HG03520 (cell line): ENCODE data around the gene CITED2.

Experiments used
- ATAC-seq: cut with Tn5 transposase; IDR thresholded peaks from one replicate; pipeline ENCODE4 v1.9.1; 2021; ENCODE audit warnings: mild to moderate bottlenecking, moderate library complexity; ENCODE audit not compliant: unreplicated experiment

Gene CITED2

DNA sequence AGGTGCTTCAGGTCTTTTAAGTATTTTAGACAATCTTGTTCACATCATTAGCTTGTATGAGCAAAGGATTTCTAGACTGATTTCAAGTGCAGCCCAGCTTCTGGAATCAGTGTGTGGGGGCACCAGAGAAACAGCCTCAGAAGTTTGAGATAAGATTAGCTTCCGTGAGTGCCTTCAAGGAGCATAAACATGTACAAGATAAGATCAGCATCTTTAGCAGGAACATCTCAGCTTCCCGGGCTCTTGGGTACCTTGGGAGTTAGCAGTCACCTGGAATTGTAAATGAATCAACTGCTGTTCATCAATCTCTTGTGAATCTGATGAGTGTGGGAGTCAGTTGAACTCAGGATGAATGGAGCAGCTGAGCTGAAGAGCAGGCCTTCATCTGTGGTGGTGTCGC is 12.0 kb upstream of the CITED2 start:
- no peak for ATAC-seq

DNA sequence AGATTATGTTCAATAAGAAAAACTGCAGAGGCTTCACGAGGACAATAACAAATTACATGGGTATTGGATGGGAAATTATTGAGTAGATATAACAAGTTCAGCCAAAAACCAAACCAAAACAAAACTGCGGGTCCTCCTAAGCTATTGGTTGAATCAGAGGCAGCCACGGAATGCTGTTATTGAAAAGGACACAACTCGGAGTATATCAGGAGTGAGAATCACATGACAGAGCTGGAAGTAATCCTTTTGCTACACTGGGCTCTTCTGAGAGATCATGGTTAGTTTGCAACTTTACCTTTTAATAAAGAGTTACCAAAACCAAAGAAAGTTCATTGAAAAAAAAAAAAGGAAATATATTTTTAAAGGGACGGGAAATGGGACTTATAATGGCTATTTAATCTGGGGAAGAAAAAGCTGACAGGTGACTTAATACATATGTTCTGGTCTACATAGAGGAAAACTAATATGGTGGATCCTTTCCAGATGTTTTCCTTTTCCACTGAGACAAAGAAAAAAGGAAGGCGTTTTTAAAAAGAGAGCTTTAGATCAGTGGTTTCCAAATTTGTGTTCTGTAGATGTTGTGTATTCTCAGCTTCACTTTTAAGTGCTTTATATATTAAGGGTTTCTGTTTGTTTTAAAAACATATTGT is 6.9 kb upstream of the CITED2 start:
- no peak for ATAC-seq

DNA sequence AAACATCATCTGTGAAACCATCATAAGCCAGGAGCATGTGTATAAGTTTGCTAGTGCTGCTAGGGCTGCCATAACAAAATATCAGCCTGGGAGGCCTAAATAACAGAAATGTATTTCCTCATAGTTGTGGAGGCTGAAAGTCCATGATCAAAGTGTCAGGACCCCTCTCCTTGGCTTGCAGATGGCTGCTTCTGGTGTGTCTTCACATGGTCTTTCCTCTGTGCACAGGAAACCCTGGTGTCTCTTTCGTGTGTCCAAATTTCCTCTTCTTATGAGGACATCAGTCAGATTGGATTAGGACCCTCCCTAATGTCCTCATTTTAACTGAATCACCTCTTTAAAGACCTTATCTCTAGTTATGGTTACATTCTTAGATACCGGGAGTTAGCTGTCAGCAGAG is 6.2 kb upstream of the CITED2 start:
- ATAC-seq, result no peak

DNA sequence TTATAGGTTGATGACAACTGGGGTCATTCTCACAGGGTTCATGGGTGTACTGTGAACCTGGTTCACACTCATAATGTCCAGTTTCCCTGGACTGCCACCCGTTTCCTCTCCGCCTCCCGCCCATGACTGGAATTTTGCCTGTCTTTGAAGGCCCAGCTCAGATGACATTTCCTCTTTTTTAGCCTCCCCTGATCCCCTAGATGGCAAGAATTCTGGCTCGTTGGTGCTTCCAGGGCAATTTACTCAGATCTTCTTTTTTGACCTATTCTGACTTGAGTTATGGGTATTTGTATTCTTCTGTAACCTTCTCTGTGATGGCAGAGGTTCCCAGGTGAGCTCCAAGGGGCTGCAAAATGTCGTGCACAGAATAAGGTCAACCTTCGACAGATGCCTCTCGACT is 5.7 kb upstream of the CITED2 start:
- ATAC-seq, result no peak

DNA sequence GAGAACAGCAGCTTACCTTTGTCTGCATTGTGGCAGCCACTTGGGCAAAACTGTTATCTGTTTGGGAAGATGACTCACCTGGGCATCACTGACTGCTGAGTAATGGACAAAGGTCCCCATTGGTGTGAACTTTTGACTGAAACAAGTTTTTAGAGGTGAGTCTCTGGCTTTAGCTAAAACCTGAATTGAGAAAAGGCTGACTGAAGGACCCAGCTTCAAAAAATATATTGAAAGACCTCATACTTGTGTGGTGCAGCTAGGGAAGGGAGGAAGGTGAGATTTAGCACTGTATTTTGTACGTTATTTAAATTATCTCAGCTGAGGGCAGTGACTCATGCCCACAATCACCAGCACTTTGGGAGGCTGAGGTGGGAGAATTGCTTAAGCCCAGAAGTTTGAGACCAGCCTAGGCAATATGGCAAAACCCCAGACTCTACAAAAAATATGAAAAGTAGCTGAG is 4.5 kb upstream of the CITED2 start:
- no peak for ATAC-seq

DNA sequence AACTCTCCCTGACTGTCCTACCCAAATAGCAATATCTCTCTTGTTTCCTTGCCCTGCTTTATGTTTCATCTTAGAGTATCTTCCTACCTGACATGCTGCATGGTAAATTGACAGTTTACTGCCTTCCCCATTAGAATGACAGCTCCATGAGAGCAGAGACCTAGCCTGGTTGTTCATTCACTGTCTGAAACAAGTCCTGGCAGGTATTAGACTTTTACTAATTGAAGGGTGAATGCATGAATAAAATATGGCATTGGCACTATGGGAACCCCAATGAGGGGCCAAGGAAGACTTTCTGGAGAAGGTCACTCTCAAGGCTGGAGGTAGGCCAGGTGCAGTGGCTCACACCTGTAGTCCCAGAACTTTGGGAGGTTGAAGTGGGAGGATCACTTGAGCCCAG is 3.8 kb upstream of the CITED2 start:
- no peak for ATAC-seq

DNA sequence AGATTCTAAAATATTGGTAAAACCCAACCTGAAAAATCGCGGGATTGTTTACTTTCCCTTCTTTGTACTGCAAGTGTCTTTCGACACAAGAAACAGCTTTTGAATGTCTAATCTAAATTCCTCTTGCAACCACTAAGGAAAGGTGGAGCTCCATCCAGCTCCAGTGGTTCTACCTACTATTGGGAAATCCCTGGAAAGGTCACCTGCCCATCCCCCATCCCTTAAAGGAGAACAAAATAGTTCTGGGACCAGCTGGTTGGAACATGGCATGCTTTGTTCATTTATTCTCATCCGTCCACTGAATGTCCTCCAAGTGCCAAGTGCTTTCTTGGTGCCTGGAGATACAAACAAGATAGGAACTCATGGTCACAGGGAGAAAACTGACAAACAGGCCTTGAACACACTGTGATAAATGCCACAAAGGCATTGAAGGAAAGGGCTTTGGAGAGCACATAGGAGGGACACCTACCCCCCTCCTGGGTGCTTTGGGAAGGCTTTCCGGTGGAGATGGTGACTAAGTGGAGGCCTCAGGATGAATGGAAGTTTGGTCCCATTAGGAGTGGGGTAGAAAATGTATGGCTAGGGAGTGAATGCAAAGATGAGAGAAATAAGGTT is 2.3 kb upstream of the CITED2 start:
- ATAC-seq, result no peak

DNA sequence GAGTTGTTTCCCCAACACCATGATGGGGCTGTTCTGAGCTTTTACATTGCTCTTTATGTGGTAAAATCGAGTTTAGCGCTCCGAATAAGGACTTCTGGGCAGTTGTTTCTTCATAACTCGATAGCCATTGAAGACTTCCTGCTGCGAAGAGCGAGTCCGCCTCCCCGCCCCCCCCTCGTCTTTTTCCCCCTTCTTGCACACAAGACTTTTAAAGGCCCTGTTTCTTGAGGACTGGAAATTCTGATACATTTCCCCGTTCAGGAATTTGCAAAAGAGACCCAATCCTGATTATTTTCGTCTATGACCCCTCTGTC is 1.5 kb upstream of the CITED2 start:
- no peak for ATAC-seq

DNA sequence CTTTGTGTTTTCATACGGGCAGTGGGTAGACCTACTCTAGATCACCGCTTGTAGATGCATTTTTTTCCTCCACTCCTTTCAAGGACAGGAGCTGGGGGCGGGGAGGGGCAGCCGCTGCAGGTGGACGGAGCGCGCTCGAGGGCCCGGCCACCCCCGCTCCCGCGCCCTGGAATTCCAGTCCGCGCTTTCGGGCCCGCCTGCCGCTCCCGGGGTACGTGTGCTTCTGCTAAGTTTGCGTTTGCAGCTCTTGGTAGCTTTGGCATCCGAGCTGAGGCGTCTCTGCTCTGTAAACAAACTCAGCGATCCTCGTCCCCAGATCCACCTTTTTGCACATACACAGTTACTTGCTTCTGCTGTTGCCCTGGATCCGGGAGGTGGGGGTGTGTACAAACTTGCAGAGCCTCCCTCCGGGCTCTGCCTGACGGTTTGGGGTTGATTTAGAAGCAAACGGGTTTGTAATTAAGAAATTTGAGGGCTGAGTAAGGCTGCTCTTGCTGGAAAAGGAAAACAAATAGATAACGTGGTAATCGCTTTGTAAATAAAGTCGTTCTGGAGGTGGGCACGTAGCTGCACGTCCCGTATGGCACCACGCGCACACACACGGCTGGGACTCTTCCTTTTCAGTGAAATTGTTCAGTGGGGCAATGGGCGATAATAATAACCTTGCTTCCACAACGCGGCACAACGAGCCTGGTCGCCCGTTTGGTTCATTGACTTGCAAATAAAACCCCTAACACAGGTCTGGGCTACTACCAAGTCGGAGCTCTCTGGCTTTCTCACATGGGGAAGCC is 973 bp upstream of the CITED2 start:
- ATAC-seq, result peak; percentile 50

DNA sequence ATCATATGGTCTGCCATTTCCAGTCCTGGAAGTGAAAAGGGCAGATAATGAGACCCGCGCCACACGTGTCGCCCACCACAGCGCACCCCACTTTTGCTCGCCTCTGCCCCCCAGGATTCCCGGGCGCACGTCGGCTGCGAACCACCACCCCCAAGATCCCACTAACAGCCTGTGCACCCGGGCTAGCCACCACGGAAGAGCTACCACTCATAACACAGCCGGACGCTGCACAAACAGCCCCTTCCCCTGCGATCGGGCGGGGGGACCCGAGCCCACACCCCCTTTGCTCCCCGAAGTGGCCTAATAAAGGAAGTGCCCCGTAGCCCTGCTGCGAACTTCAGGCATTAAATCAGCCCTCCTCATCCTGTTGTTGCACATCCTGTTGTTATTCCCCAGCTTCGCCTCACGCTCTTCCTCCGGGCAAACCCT is 506 bp downstream of the CITED2 start:
- no peak for ATAC-seq

DNA sequence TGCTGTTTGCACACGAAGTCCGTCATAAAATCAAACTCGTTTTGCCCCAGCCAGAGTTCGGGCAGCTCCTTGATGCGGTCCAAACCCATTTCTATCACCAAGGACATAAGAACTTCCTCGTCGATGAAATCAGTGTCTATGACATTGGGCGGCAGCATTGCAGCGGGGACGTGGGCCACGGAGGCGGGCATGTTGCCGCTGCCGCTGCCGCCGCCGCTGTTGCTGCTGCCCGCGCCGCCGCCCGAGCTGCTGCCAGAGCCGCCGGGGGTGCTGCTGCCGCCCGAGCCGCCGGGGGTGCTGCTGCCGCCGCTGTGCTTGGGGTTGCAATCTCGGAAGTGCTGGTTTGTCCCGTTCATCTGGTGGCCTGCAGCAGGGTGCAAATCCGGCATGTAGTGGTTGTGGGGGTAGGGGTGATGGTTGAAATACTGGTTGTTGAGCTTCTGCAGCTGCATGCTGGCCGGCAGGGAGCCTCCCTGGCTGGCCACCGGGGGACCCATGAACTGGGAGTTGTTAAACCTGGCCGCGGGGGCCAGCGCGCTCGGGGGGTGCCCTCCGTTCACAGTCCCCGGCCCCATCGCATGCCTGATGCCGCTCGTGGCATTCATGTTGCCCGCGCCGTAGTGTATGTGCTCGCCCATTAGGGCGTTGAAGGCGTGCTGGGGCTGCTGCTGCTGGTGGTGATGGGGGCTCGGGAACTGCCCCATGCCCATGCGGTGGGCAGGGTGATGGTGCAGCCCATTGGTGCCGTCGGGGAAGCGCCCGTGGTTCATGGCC is 1.1 kb downstream of the CITED2 start:
- peak; percentile 21 for ATAC-seq

DNA sequence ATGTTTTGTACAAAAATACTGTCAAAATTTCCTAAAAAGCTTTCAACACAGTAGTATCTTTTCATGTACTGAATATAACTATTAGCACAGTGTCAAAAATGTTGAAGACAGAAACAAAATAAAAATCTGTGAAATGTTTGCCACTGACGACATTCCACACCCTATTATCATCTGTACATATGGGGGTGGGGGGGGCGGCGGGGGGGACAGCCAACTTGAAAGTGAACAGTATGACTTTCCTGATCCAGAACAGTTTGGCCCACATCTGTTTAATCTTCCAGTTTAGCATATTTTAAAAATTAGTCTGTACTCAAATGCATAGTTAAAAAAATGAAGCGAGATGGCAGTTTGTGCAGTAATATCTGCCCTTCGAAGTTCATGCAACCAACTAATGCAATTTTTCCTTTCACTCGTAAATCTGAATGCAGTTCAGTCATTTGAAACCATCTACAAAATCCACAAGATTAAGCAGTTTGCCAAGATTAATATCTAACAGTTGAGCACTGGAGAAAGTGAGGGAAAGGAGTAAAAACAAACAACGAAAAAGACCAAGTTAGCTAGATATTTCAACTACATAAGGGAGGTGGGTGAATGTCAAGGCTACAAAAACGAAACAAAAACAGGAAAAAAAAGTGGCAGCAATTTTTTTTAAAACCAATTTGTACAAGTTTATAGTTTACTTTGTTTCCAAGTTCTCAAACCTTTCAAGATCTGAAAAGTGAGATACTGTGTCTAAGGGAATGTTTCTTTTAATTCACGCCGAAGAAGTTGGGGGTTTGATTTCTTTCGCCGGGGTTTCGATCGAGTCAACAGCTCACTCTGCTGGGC is 1.9 kb downstream of the CITED2 start:
- ATAC-seq, result no peak

DNA sequence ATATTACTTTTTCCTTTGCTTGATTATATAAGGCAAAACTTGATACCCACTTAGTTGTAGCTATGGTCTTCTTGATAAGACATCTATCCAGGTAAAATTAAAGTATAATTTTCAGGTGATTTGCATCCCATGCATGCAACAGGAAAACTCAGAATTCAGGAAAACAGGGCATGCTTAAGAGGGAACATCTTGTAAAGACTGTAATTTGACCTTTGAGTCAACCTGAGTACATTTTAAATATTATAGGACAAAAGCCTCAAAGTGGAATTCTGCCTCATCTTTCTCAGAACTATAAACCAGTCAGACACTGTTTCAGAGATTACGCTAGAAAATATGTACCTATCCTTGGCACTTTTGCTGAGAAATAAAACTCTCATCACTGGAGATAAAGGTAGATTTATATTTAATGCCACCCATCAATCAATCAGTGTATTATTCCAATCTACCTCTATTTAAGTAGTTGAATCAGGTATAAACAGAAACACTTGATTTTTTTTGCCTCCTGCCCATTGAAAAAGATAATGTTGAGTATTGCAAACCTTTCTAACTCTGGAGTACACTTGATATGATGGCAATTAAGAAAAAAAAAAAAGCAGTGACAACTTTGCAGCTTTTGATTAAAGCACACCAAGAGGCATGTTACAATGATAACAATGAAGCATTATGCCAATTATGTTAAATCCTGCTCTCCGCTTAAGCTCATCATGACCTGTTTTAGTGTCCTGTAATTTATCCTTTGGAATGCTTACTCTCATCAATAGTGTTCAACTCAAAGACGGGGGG is 2.8 kb downstream of the CITED2 start:
- ATAC-seq, result no peak

DNA sequence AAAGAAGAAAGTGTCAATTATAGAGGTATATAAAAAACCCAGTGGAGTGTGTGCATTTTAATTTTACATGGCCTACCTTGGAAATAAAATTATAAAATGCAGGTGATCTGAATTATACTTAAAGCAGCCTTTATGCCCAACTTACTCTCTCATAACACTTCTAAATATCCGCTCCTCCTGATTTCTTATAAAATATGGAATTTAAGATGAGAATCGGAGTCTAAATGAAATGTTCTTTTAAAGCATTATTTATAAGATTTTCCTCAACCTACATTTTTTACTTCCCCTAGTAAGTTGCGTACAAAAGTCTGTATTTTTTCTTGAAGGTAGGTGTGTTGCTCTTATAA is 3.5 kb downstream of the CITED2 start:
- ATAC-seq, result no peak

DNA sequence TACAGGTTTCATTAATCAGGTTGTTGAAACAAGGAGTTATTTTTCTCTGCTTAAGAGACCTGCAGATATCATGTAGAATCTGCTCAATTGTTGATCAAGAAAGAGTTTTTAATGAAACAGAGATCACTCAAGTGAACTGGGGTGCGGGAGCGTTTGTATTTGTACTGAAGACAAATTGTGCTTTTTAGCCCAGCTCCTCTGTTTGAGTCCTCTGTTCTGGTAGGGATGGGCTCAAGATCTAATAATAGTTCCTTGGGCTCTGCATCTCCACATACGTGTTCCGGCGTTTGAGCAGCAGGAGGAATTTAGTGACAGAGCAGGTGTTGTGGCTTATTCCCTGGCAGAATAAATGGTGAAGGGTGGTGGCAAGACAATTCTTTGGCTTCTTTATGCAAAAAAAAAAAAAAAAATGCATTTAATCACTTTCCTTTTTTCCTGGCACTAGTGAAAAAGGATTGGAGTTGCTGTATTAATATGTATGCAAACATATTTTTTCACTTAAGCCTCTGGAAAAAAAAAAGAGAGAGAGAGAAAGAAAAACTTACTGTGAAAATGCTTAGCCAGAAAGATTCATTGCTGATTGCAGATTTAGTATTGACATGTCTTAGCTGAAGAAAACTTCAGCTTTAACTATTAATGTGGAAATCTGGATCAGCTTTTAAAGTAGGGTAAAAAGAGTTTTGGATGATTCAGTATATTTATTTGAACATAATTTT is 4.0 kb downstream of the CITED2 start:
- no peak for ATAC-seq

DNA sequence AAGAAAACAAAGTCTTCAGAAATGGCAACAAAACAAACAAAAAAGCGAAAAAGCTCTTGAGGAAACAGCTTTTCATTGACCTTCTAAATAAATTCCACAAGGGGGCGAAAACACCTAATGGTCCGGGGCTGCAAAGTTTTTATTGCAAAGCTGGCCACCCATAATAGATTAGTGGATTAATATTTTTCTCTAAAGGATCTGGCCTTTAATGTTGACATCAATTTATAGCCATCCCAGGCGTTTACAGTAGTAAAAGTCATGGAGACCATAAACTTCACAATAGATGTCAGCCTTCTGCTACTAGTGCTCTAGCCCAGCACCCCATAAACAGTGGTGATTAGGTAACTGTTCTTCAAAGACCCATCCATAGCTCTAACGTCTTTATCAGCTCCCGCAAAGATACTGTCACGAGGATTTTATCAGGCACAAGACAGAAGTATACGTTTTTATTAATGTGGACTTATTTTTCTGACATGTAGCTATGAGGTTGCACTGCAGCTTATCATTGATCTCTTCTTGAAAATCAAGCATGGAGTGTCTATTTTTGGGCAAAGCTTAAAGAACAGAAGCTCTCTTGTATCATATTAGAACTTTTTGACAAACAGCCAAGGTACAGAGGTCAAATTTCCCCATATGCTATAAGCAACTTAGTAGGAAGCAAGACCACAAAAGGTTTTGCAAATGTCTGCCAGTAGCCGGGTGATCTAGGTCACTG is 4.7 kb downstream of the CITED2 start:
- no peak for ATAC-seq

DNA sequence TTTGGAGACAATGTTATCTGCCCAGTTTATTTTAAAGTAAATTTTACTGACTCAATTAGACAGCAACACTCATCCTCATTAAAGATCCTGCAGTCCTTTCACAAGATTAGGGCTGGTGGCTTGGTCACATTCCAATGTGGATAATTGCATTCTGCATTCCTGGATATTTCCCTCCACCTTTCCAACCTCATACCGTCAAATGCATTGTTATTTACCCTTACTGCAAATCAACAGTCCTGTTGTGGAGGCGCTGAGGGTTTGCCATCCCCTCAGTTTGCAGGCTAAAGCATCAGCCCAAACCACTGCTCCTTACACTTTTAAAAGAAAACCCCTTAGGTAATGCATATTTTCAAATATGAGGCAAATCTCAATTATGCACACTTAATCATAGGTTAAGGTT is 5.4 kb downstream of the CITED2 start:
- no peak for ATAC-seq

DNA sequence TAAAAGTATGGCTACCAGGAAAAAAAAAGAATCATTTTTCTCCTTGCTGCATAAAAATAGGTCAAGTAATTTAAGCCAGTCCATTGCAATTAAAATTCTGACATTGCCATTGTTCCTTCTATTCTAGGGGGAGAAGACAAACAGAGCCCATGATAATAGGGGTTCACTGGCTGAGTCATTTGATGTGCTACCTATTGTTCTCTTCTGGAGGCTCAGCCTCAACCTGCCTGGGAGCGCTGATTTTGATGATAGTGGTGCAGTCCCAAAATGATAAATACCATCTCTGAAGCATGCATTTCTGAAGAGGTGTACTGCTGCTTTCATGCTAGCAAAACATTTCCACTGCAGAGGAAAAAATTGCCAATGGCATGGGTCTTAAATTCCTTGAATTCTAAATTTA is 5.8 kb downstream of the CITED2 start:
- ATAC-seq, result no peak
